ENCODE results near the gene PDE5A. TPM values are rescaled to one million over a fixed set of nuclear protein-coding genes. Genes with fewer than 3 reads are reported as not detected.
"Not testable (repeated sequence)": the region's sequence is repeated elsewhere in the genome, so short reads cannot be mapped to it uniquely, and the experiment has no call there.

Gene PDE5A
- total RNA-seq, 1 experiment from 2014 or later = 8.5 TPM

DNA sequence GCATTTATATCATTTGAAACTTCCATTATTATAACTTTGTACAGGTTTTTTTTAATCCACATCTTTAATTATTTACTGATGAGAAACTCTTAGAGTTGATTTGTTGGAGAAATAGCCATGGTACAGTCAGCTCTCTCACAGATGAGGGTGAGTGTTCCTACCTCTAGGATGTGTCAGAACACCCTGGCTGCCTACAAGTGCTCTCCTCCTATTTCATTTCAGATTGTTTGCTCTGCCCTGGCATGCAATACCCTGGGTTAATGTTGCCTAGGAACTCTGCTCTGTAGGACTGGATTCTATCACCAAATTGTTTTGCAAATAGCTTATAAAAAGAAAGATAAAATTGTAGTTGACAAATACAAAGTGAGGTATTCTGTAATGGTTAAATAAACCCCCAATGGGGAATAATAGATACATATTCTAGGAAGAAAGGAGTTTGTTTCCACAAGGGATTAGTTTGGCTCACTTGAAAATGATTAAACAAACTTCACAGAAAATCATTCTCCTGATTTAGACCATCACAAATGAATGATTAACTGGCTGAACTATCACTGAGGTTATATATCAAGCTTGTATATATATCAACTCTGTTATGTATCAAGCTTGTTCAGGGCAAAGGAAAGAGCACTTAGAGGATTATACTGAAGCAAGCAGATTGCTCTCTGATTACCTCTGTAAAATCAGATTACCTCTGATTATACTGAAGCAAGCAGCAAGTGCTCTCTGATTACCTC is 150.0 kb downstream of the PDE5A start:
- Histone ChIP-seq H4K20me1 (ENCODE audit: insufficient read depth) (no peaks in the 10 kb centered on the region), H3K27me3 (ENCODE audit: insufficient read depth, low read depth) (no peaks in the 10 kb centered on the region), H3F3A (ENCODE audit: insufficient read depth, low read depth) (no peaks in the 10 kb centered on the region), H3K4me2 (no peak overlapping the region), H3K4me1 (replicated peaks; ENCODE audit: insufficient read depth) (no peaks in the 10 kb centered on the region), H3K9me2 (ENCODE audit: insufficient read depth) (no peaks in the 10 kb centered on the region), H3K4me3 (no peak overlapping the region), H3K79me2 (ENCODE audit: low read depth) (no peaks in the 10 kb centered on the region), H3K27ac (no peak overlapping the region), H3K9me3 (ENCODE audit: insufficient read depth, low read depth) (peaks cover 6% of the 10 kb centered on the region), H2AFZ (no peak overlapping the region), H3K36me3 (ENCODE audit: low read depth) (peaks cover 5% of the 10 kb centered on the region; the same call in 1 of the 2 replicates)
- DNase-seq = no peak
- no TSS peak for BruUV-seq (replicated peaks)
- TF ChIP-seq, protein P1, sequence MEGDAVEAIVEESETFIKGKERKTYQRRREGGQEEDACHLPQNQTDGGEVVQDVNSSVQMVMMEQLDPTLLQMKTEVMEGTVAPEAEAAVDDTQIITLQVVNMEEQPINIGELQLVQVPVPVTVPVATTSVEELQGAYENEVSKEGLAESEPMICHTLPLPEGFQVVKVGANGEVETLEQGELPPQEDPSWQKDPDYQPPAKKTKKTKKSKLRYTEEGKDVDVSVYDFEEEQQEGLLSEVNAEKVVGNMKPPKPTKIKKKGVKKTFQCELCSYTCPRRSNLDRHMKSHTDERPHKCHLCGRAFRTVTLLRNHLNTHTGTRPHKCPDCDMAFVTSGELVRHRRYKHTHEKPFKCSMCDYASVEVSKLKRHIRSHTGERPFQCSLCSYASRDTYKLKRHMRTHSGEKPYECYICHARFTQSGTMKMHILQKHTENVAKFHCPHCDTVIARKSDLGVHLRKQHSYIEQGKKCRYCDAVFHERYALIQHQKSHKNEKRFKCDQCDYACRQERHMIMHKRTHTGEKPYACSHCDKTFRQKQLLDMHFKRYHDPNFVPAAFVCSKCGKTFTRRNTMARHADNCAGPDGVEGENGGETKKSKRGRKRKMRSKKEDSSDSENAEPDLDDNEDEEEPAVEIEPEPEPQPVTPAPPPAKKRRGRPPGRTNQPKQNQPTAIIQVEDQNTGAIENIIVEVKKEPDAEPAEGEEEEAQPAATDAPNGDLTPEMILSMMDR (conservative IDR thresholded peaks at IDR 0.05) = no peak
- TF ChIP-seq EZH2 (IDR thresholded peaks at IDR 0.05; ENCODE audit: low read depth) = no peak
- ChIA-PET CTCF (no interaction called here), POLR2A (ENCODE audit: unreplicated experiment) (no interaction called here)
- intact Hi-C loops (cut with micrococcal nuclease; ENCODE audit: unreplicated experiment) = no loop called here

GRCh38 chr4:119477412-119478053 is 151.1 kb downstream of the PDE5A start:
- Histone ChIP-seq H3K9me2 (ENCODE audit: insufficient read depth) (no peaks in the 10 kb centered on the region), H3K27ac (no peak overlapping the region), H4K20me1 (ENCODE audit: insufficient read depth) (no peaks in the 10 kb centered on the region), H3K9me3 (ENCODE audit: insufficient read depth, low read depth) (0 out of 2 replicates have a peak, but pooled peaks cover under 1% of the 10 kb centered on the region), H3K27me3 (ENCODE audit: insufficient read depth, low read depth) (no peaks in the 10 kb centered on the region), H3K4me1 (replicated peaks; ENCODE audit: insufficient read depth) (no peaks in the 10 kb centered on the region), H3K36me3 (ENCODE audit: low read depth) (peaks cover 5% of the 10 kb centered on the region; the same call in 1 of the 2 replicates), H3K4me3 (no peak overlapping the region), H3K4me2 (no peak overlapping the region), H2AFZ (no peak overlapping the region), H3K79me2 (ENCODE audit: low read depth) (no peaks in the 10 kb centered on the region), H3F3A (ENCODE audit: insufficient read depth, low read depth) (no peaks in the 10 kb centered on the region)
- ChIA-PET CTCF (no interaction called here), POLR2A (ENCODE audit: unreplicated experiment) (no interaction called here)
- BruUV-seq (replicated peaks) = no TSS peak
- no peak for TF ChIP-seq EZH2 (IDR thresholded peaks at IDR 0.05; ENCODE audit: low read depth)
- TF ChIP-seq, protein P1 (conservative IDR thresholded peaks at IDR 0.05) = no peak
- DNase-seq = no peak
- intact Hi-C loops (cut with micrococcal nuclease; ENCODE audit: unreplicated experiment) = no loop called here

DNA sequence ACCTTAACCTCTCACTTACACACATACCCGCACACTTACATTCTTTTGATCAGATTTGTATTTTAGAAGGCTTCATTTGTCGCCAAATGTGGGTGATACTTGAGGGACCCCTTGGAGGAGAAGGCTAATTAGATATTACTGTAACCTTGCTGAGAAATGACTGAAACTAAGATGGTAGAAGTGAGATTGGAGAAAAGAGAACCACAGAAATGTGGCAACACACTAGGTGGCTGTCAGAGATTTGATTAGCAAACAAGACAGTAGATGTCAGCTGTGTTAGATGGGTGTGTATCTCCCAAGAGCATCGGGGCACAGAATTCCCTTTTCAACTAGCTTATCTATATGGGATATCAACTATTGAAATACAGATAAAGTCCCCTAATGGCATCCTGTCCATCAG is 157.3 kb downstream of the PDE5A start:
- Histone ChIP-seq H3K79me2 (ENCODE audit: low read depth) (no peaks in the 10 kb centered on the region), H3K4me1 (replicated peaks; ENCODE audit: insufficient read depth) (no peaks in the 10 kb centered on the region), H3K9me2 (ENCODE audit: insufficient read depth) (no peaks in the 10 kb centered on the region), H4K20me1 (ENCODE audit: insufficient read depth) (no peaks in the 10 kb centered on the region), H2AFZ (no peak overlapping the region), H3K27ac (no peak overlapping the region), H3K36me3 (ENCODE audit: low read depth) (no peaks in the 10 kb centered on the region), H3K9me3 (ENCODE audit: insufficient read depth, low read depth) (no peaks in the 10 kb centered on the region), H3K27me3 (ENCODE audit: insufficient read depth, low read depth) (no peaks in the 10 kb centered on the region), H3F3A (ENCODE audit: insufficient read depth, low read depth) (no peaks in the 10 kb centered on the region), H3K4me3 (no peak overlapping the region), H3K4me2 (no peak overlapping the region)
- intact Hi-C loops (cut with micrococcal nuclease; ENCODE audit: unreplicated experiment) = no loop called here
- no peak for DNase-seq
- CTCF ChIA-PET = no interaction called here
- no peak for TF ChIP-seq EZH2 (IDR thresholded peaks at IDR 0.05; ENCODE audit: low read depth)
- TF ChIP-seq, protein P1 (conservative IDR thresholded peaks at IDR 0.05) = no peak
- no TSS peak for BruUV-seq (replicated peaks)
- POLR2A ChIA-PET (ENCODE audit: unreplicated experiment) = no interaction called here

- POLR2A ChIA-PET (ENCODE audit: unreplicated experiment); CTCF ChIA-PET; BruUV-seq (replicated peaks): not testable (repeated sequence)
These were observed 157.9 kb downstream of the PDE5A start for GRCh38 chr4:119470737-119471063.

GRCh38 chr4:119470021-119470736 is 158.4 kb downstream of the PDE5A start:
- H3F3A ChIP-seq (ENCODE audit: insufficient read depth, low read depth); H3K27me3 ChIP-seq (ENCODE audit: insufficient read depth, low read depth); POLR2A ChIA-PET (ENCODE audit: unreplicated experiment); BruUV-seq (replicated peaks); DNase-seq; H3K4me2 ChIP-seq; H3K4me3 ChIP-seq; H3K79me2 ChIP-seq (ENCODE audit: low read depth); H4K20me1 ChIP-seq (ENCODE audit: insufficient read depth); intact Hi-C loops (cut with micrococcal nuclease; ENCODE audit: unreplicated experiment); H3K9me2 ChIP-seq (ENCODE audit: insufficient read depth); H3K9me3 ChIP-seq (ENCODE audit: insufficient read depth, low read depth); H3K36me3 ChIP-seq (ENCODE audit: low read depth); H2AFZ ChIP-seq; H3K27ac ChIP-seq; H3K4me1 ChIP-seq (replicated peaks; ENCODE audit: insufficient read depth); CTCF ChIA-PET: not testable (repeated sequence)

More at GRCh38 chr4:119470737-119471063, 157.9 kb downstream of the PDE5A start:
- H3F3A ChIP-seq (ENCODE audit: insufficient read depth, low read depth); H3K79me2 ChIP-seq (ENCODE audit: low read depth); H2AFZ ChIP-seq; intact Hi-C loops (cut with micrococcal nuclease; ENCODE audit: unreplicated experiment); H3K4me2 ChIP-seq; H3K4me1 ChIP-seq (replicated peaks; ENCODE audit: insufficient read depth); H3K9me3 ChIP-seq (ENCODE audit: insufficient read depth, low read depth); H3K36me3 ChIP-seq (ENCODE audit: low read depth); H3K9me2 ChIP-seq (ENCODE audit: insufficient read depth); H4K20me1 ChIP-seq (ENCODE audit: insufficient read depth); H3K27me3 ChIP-seq (ENCODE audit: insufficient read depth, low read depth); H3K4me3 ChIP-seq; H3K27ac ChIP-seq; DNase-seq: not testable (repeated sequence)

Measured in PC-9 (cell line).